ENCODE results near the gene NUMBL.

GRCh38 chr19:40693896-40694295 lies 3.4 kb upstream of the NUMBL start:
- TF ChIP-seq CTCF (conservative IDR thresholded peaks at IDR 0.05) (no peak), EZH2 (IDR thresholded peaks at IDR 0.05; ENCODE audit: low read depth) (no peak)

All from PC-9 (cell line).